WTC11 (cell line): Measurements from ENCODE around the gene ALG10. TPM values are rescaled to one million over a fixed set of nuclear protein-coding genes. Genes with fewer than 3 reads are reported as not detected.

ENCODE experiments used
- ATAC-seq: fragments of 200-7000 bp; cut with Tn5 transposase; 2 replicates; pipeline ENCODE4 v1.10.0; 2021; ENCODE audit warnings: mild to moderate bottlenecking, moderate library complexity
- CTCF ChIA-PET: fragments of 300-600 bp; sonication (Branson Sonifier 250); formaldehyde crosslinking; loops from one replicate; lab custom pipeline; 2021; ENCODE audit warnings: antibody characterized with exemption; lab: Charles Lee
- POLR2A ChIA-PET: fragments of 350-600 bp; sonication (Branson Sonifier 250); formaldehyde crosslinking; loops from one replicate; lab custom pipeline; 2021; ENCODE audit warnings: antibody characterized with exemption; lab: Charles Lee
- DNase-seq: peaks from one replicate; pipeline ENCODE4 v3.0.0; 2021; ENCODE audit warnings: low spot score
- H3K27ac Mint-ChIP-seq: 2 replicates; pipeline ENCODE4 v1.8.0; 2021; ENCODE audit warnings: mixed read lengths
- H3K27me3 Mint-ChIP-seq: 2 replicates; pipeline ENCODE4 v1.8.0; 2021; ENCODE audit warnings: low read depth, mild to moderate bottlenecking, moderate library complexity, mixed read lengths
- H3K36me3 Mint-ChIP-seq: 2 replicates; pipeline ENCODE4 v1.8.0; 2021; ENCODE audit warnings: mixed read lengths
- H3K4me1 Mint-ChIP-seq: 2 replicates; pipeline ENCODE4 v1.8.0; 2022; ENCODE audit warnings: mixed read lengths
- H3K4me3 Mint-ChIP-seq: 2 replicates; pipeline ENCODE4 v1.8.0; 2021; ENCODE audit warnings: mild to moderate bottlenecking, moderate library complexity, mixed read lengths
- H3K9me3 Mint-ChIP-seq: 2 replicates; pipeline ENCODE4 v1.8.0; 2021; ENCODE audit warnings: mixed read lengths
- CBFB ChIP-seq: sonication (generic); formaldehyde crosslinking; IDR thresholded peaks from 2 replicates; pipeline ENCODE4 v1.8.1; 2022; ENCODE audit warnings: mild to moderate bottlenecking, low read depth, missing genetic modification reagents
- EMX1 ChIP-seq: fragments of 250-450 bp; sonication (Bioruptor Pico); IDR thresholded peaks from 2 replicates; pipeline ENCODE4 v1.8.0; 2021; ENCODE audit warnings: mild to moderate bottlenecking
- ESRRA ChIP-seq: sonication (generic); formaldehyde crosslinking; IDR thresholded peaks from 2 replicates; pipeline ENCODE4 v1.8.1; 2022; ENCODE audit warnings: mild to moderate bottlenecking, missing genetic modification reagents, borderline replicate concordance
- FOXP1 ChIP-seq: sonication (generic); formaldehyde crosslinking; IDR thresholded peaks from 2 replicates; pipeline ENCODE4 v1.8.0; 2022; ENCODE audit warnings: missing genetic modification reagents, mild to moderate bottlenecking, moderate library complexity, borderline replicate concordance
- GTF2I ChIP-seq: fragments of 250-450 bp; sonication (Bioruptor Pico); conservative IDR thresholded peaks from 2 replicates; pipeline ENCODE4 v1.4.0; 2021; ENCODE audit warnings: mild to moderate bottlenecking
- NFYB ChIP-seq: sonication (generic); formaldehyde crosslinking; conservative IDR thresholded peaks from 2 replicates; pipeline ENCODE4 v1.8.0; 2022; ENCODE audit warnings: low read depth, missing genetic modification reagents
- NR3C1 ChIP-seq: sonication (generic); formaldehyde crosslinking; conservative IDR thresholded peaks from 2 replicates; pipeline ENCODE4 v1.8.1; 2023; ENCODE audit warnings: low read depth, mild to moderate bottlenecking, missing genetic modification reagents
- SMAD3 ChIP-seq: sonication (generic); formaldehyde crosslinking; IDR thresholded peaks from 2 replicates; pipeline ENCODE4 v1.8.0; 2022; ENCODE audit warnings: missing genetic modification reagents, mild to moderate bottlenecking, borderline replicate concordance
- TCF7 ChIP-seq: sonication (generic); formaldehyde crosslinking; IDR thresholded peaks from 2 replicates; pipeline ENCODE4 v1.8.0; 2022; ENCODE audit warnings: mild to moderate bottlenecking, low read depth, missing genetic modification reagents, moderate library complexity
- ZNF121 ChIP-seq: sonication (generic); formaldehyde crosslinking; IDR thresholded peaks from 2 replicates; pipeline ENCODE4 v1.8.0; 2023; ENCODE audit warnings: missing genetic modification reagents
- ZNF263 ChIP-seq: sonication (generic); formaldehyde crosslinking; IDR thresholded peaks from 2 replicates; pipeline ENCODE4 v1.8.1; 2022; ENCODE audit warnings: low read depth, mild to moderate bottlenecking, moderate library complexity, missing genetic modification reagents
- total RNA-seq: library from RNA; stranded (reverse); gene quantifications from 3 replicates; pipeline ENCODE4 v1.2.3, GENCODE V29; 2021
- TF ChIP-seq, protein P1 (sequence below): sonication (generic); formaldehyde crosslinking; IDR thresholded peaks from 2 replicates; pipeline ENCODE4 v1.8.1; 2022; ENCODE audit warnings: mild to moderate bottlenecking, moderate library complexity, missing genetic modification reagents
- TF ChIP-seq, protein P2 (sequence below): sonication (generic); formaldehyde crosslinking; IDR thresholded peaks from 2 replicates; pipeline ENCODE4 v1.8.0; 2023; ENCODE audit warnings: missing genetic modification reagents
- TF ChIP-seq, protein P3 (sequence below): sonication (generic); formaldehyde crosslinking; IDR thresholded peaks from 2 replicates; pipeline ENCODE4 v1.8.1; 2023; ENCODE audit warnings: mild to moderate bottlenecking, missing genetic modification reagents, moderate library complexity
- TF ChIP-seq, protein P4 (sequence below): sonication (generic); formaldehyde crosslinking; IDR thresholded peaks from 2 replicates; pipeline ENCODE4 v1.8.0; 2022; ENCODE audit warnings: mild to moderate bottlenecking, missing genetic modification reagents
- TF ChIP-seq, protein P5 (sequence below): sonication (generic); formaldehyde crosslinking; IDR thresholded peaks from 2 replicates; pipeline ENCODE4 v1.8.1; 2023; ENCODE audit warnings: mild to moderate bottlenecking, missing genetic modification reagents
- TF ChIP-seq, protein P6 (sequence below): sonication (generic); formaldehyde crosslinking; IDR thresholded peaks from 2 replicates; pipeline ENCODE4 v1.8.0; 2022; ENCODE audit warnings: mild to moderate bottlenecking, missing genetic modification reagents
- TF ChIP-seq, protein P7 (sequence below): fragments of 250-450 bp; sonication (Bioruptor Pico); IDR thresholded peaks from 2 replicates; pipeline ENCODE4 v1.9.0; 2021; ENCODE audit warnings: mild to moderate bottlenecking
- TF ChIP-seq, protein P8 (sequence below): sonication (generic); formaldehyde crosslinking; IDR thresholded peaks from 2 replicates; pipeline ENCODE4 v1.8.0; 2023; ENCODE audit warnings: missing genetic modification reagents, mild to moderate bottlenecking, borderline replicate concordance
- TF ChIP-seq, protein P9 (sequence below): fragments of 250-450 bp; sonication (Bioruptor Pico); IDR thresholded peaks from 2 replicates; pipeline ENCODE4 v1.9.0; 2021; ENCODE audit warnings: moderate library complexity, mild to moderate bottlenecking, inconsistent platforms, borderline replicate concordance

The ALG10 gene
- total RNA-seq, 1 experiment from 2014 or later, result 12.9 TPM

DNA sequence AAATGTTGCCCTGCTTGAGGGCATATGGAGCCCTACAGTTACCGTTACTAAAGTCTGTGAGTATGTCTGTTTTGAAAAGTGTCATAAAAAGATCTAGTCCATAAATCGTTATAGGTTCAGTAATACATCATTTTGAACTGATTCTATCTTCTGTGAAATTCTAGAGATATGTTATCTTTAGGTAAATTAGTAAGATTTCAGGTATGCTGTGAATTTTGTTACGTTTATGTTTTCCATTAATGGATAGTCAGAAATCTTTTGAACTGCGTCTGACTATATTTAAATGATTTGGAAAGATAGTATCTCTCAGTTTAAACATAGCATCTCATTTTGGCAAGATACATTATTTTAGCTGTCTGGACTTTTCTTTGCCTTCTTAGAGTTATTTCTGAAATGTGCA, 8.3 kb downstream of the ALG10 start:
- ATAC-seq, result no peak
- ChIA-PET CTCF (no interaction called here), POLR2A (no interaction called here)
- no peak for DNase-seq
- H3K9me3 Mint-ChIP-seq, result peaks cover under 1% of the 10 kb centered on the region
- no peak overlapping the region for H3K4me3 Mint-ChIP-seq
- H3K27me3 Mint-ChIP-seq, result no peaks in the 10 kb centered on the region
- no peaks in the 10 kb centered on the region for H3K36me3 Mint-ChIP-seq
- TF ChIP-seq NFYB (CRISPR knock-in tag), result no peak
- no peak for TF ChIP-seq FOXP1
- no peak for TF ChIP-seq ZNF121 (CRISPR knock-in tag)
- no peak for TF ChIP-seq ESRRA (CRISPR knock-in tag)
- no peak for TF ChIP-seq ZNF263
- TF ChIP-seq, protein P1, sequence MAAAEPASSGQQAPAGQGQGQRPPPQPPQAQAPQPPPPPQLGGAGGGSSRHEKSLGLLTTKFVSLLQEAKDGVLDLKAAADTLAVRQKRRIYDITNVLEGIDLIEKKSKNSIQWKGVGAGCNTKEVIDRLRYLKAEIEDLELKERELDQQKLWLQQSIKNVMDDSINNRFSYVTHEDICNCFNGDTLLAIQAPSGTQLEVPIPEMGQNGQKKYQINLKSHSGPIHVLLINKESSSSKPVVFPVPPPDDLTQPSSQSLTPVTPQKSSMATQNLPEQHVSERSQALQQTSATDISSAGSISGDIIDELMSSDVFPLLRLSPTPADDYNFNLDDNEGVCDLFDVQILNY (CRISPR knock-in tag), result no peak
- no peak for TF ChIP-seq NR3C1 (CRISPR knock-in tag)
- TF ChIP-seq, protein P2, sequence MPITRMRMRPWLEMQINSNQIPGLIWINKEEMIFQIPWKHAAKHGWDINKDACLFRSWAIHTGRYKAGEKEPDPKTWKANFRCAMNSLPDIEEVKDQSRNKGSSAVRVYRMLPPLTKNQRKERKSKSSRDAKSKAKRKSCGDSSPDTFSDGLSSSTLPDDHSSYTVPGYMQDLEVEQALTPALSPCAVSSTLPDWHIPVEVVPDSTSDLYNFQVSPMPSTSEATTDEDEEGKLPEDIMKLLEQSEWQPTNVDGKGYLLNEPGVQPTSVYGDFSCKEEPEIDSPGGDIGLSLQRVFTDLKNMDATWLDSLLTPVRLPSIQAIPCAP (CRISPR knock-in tag), result no peak
- TF ChIP-seq TCF7 (CRISPR knock-in tag), result no peak
- TF ChIP-seq, protein P3, sequence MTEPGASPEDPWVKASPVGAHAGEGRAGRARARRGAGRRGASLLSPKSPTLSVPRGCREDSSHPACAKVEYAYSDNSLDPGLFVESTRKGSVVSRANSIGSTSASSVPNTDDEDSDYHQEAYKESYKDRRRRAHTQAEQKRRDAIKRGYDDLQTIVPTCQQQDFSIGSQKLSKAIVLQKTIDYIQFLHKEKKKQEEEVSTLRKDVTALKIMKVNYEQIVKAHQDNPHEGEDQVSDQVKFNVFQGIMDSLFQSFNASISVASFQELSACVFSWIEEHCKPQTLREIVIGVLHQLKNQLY, result no peak
- TF ChIP-seq GTF2I (CRISPR knock-in tag), result no peak
- TF ChIP-seq, protein P4, sequence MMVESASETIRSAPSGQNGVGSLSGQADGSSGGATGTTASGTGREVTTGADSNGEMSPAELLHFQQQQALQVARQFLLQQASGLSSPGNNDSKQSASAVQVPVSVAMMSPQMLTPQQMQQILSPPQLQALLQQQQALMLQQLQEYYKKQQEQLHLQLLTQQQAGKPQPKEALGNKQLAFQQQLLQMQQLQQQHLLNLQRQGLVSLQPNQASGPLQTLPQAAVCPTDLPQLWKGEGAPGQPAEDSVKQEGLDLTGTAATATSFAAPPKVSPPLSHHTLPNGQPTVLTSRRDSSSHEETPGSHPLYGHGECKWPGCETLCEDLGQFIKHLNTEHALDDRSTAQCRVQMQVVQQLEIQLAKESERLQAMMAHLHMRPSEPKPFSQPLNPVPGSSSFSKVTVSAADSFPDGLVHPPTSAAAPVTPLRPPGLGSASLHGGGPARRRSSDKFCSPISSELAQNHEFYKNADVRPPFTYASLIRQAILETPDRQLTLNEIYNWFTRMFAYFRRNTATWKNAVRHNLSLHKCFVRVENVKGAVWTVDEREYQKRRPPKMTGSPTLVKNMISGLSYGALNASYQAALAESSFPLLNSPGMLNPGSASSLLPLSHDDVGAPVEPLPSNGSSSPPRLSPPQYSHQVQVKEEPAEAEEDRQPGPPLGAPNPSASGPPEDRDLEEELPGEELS, result no peak
- TF ChIP-seq EMX1 (CRISPR knock-in tag), result no peak
- TF ChIP-seq, protein P5, sequence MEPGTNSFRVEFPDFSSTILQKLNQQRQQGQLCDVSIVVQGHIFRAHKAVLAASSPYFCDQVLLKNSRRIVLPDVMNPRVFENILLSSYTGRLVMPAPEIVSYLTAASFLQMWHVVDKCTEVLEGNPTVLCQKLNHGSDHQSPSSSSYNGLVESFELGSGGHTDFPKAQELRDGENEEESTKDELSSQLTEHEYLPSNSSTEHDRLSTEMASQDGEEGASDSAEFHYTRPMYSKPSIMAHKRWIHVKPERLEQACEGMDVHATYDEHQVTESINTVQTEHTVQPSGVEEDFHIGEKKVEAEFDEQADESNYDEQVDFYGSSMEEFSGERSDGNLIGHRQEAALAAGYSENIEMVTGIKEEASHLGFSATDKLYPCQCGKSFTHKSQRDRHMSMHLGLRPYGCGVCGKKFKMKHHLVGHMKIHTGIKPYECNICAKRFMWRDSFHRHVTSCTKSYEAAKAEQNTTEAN (CRISPR knock-in tag), result no peak
- TF ChIP-seq, protein P6, sequence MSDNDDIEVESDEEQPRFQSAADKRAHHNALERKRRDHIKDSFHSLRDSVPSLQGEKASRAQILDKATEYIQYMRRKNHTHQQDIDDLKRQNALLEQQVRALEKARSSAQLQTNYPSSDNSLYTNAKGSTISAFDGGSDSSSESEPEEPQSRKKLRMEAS, result no peak
- TF ChIP-seq, protein P7, sequence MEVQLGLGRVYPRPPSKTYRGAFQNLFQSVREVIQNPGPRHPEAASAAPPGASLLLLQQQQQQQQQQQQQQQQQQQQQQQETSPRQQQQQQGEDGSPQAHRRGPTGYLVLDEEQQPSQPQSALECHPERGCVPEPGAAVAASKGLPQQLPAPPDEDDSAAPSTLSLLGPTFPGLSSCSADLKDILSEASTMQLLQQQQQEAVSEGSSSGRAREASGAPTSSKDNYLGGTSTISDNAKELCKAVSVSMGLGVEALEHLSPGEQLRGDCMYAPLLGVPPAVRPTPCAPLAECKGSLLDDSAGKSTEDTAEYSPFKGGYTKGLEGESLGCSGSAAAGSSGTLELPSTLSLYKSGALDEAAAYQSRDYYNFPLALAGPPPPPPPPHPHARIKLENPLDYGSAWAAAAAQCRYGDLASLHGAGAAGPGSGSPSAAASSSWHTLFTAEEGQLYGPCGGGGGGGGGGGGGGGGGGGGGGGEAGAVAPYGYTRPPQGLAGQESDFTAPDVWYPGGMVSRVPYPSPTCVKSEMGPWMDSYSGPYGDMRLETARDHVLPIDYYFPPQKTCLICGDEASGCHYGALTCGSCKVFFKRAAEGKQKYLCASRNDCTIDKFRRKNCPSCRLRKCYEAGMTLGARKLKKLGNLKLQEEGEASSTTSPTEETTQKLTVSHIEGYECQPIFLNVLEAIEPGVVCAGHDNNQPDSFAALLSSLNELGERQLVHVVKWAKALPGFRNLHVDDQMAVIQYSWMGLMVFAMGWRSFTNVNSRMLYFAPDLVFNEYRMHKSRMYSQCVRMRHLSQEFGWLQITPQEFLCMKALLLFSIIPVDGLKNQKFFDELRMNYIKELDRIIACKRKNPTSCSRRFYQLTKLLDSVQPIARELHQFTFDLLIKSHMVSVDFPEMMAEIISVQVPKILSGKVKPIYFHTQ (CRISPR knock-in tag), result no peak
- TF ChIP-seq, protein P8, sequence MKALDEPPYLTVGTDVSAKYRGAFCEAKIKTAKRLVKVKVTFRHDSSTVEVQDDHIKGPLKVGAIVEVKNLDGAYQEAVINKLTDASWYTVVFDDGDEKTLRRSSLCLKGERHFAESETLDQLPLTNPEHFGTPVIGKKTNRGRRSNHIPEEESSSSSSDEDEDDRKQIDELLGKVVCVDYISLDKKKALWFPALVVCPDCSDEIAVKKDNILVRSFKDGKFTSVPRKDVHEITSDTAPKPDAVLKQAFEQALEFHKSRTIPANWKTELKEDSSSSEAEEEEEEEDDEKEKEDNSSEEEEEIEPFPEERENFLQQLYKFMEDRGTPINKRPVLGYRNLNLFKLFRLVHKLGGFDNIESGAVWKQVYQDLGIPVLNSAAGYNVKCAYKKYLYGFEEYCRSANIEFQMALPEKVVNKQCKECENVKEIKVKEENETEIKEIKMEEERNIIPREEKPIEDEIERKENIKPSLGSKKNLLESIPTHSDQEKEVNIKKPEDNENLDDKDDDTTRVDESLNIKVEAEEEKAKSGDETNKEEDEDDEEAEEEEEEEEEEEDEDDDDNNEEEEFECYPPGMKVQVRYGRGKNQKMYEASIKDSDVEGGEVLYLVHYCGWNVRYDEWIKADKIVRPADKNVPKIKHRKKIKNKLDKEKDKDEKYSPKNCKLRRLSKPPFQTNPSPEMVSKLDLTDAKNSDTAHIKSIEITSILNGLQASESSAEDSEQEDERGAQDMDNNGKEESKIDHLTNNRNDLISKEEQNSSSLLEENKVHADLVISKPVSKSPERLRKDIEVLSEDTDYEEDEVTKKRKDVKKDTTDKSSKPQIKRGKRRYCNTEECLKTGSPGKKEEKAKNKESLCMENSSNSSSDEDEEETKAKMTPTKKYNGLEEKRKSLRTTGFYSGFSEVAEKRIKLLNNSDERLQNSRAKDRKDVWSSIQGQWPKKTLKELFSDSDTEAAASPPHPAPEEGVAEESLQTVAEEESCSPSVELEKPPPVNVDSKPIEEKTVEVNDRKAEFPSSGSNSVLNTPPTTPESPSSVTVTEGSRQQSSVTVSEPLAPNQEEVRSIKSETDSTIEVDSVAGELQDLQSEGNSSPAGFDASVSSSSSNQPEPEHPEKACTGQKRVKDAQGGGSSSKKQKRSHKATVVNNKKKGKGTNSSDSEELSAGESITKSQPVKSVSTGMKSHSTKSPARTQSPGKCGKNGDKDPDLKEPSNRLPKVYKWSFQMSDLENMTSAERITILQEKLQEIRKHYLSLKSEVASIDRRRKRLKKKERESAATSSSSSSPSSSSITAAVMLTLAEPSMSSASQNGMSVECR (CRISPR knock-in tag), result no peak
- no peak for TF ChIP-seq SMAD3 (CRISPR knock-in tag)
- TF ChIP-seq, protein P9, sequence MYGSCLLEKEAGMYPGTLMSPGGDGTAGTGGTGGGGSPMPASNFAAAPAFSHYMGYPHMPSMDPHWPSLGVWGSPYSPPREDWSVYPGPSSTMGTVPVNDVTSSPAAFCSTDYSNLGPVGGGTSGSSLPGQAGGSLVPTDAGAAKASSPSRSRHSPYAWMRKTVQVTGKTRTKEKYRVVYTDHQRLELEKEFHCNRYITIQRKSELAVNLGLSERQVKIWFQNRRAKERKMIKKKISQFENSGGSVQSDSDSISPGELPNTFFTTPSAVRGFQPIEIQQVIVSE (CRISPR knock-in tag), result no peak
- TF ChIP-seq CBFB (CRISPR knock-in tag), result no peak
- no peak overlapping the region for H3K27ac Mint-ChIP-seq
- no peaks in the 10 kb centered on the region for H3K4me1 Mint-ChIP-seq
